SJCRH30 (cell line): Measurements from ENCODE around the gene TCEA2. TPM values are rescaled to one million over a fixed set of nuclear protein-coding genes. Genes with fewer than 3 reads are reported as not detected.

Source experiments
- DNase-seq, 2 experiments: peaks; one replicate each; pipeline ENCODE4 v3.0.0-alpha.2; 2015 to 2020
- H3K27ac ChIP-seq: fragments of 250-450 bp; sonication (Bioruptor Pico); 2 replicates; pipeline ENCODE4 v1.5.1; 2020; ENCODE audit warnings: mild to moderate bottlenecking, moderate library complexity
- H3K27me3 ChIP-seq: fragments of 250-450 bp; sonication (Bioruptor Pico); 2 replicates; pipeline ENCODE4 v1.5.1; 2020; ENCODE audit warnings: mild to moderate bottlenecking, moderate library complexity
- H3K36me3 ChIP-seq: fragments of 250-450 bp; sonication (Bioruptor Pico); 2 replicates; pipeline ENCODE4 v1.5.1; 2020; ENCODE audit warnings: mild to moderate bottlenecking, moderate library complexity
- H3K4me1 ChIP-seq: fragments of 250-450 bp; sonication (Bioruptor Pico); 2 replicates; pipeline ENCODE4 v1.5.1; 2020; ENCODE audit warnings: mild to moderate bottlenecking, moderate library complexity
- H3K4me3 ChIP-seq: fragments of 250-450 bp; sonication (Bioruptor Pico); 2 replicates; pipeline ENCODE4 v1.5.1; 2020; ENCODE audit warnings: mild to moderate bottlenecking, moderate library complexity
- H3K9me3 ChIP-seq: fragments of 250-450 bp; sonication (Bioruptor Pico); replicated peaks from 2 replicates; pipeline ENCODE4 v1.5.1; 2020; ENCODE audit warnings: mild to moderate bottlenecking, moderate library complexity
- total RNA-seq: library from RNA; depleted of rRNA; stranded (reverse); fragments of >200 nt; shearing (Covaris generic); gene quantifications from 2 replicates; pipeline ENCODE4 v1.2.3, GENCODE V29; 2014; rRNA removed

Gene TCEA2
- total RNA-seq: 12.6 and 16.9 TPM in 2 replicates

DNA sequence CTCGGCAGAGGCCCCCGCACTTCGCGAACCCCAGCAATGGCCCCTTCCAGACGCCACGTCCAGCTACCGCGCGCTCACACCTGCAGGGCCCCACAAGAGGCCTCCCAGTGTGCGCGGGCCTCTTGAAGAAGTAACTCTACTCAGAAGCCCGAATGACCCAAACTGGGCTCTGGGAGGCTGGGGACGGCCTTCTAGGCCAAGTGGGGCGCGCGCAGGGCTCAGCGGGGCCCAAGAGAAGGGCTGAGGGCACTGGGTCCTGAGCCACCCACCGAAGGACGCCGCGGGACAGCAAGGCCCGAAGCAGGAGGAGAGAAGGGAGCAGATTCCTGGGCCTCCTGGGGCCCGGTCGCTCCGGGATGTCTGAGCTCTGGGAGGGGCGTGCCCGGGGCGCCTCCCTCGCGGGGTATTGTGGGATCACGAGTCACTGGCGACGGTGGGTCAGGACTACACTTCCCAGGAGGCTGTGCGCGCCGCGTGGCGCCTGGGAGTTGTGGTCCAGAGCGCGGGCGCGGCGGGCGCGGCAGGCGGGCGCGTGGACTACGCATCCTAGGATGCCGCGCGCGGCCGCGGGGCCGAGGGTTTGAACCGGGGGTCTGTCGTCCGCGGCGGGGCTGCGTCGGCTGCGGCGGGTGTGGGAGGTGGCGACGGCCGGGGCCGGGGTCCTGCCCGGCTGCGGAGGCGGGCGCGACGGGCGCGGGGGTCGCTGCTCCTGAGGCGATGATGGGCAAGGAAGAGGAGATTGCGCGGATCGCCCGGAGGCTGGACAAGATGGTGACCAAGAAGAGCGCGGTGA, at the start of gene TCEA2:
TSS of gene TCEA2 (plus strand) at position 603 of the 793 bp plus-strand sequence. CDS start at position 718, 115 bp downstream.
- DNase-seq: peak; percentile 98 to 99
- H3K4me3 ChIP-seq: peak within 1 kb of the TSS; percentile 76
- no peaks in the 10 kb centered on the region for H3K36me3 ChIP-seq
- no peaks in the 10 kb centered on the region for H3K27me3 ChIP-seq
- H3K4me1 ChIP-seq: peaks cover 27% of the 10 kb centered on the region
- no peaks in the 10 kb centered on the region for H3K9me3 ChIP-seq
- peak within 1 kb of the TSS; percentile 52 for H3K27ac ChIP-seq

GRCh38 chr20:64015635-64016034, 47.4 kb upstream of the TCEA2 start:
- Histone ChIP-seq H3K27ac (no peak overlapping the region), H3K4me1 (no peaks in the 10 kb centered on the region), H3K4me3 (no peak overlapping the region), H3K9me3 (no peaks in the 10 kb centered on the region), H3K27me3 (no peaks in the 10 kb centered on the region), H3K36me3 (peaks cover 80% of the 10 kb centered on the region)
- no peak for DNase-seq

GRCh38 chr20:64021124-64021975, 41.6 kb upstream of the TCEA2 start:
- Histone ChIP-seq H3K27ac (no peak overlapping the region), H3K36me3 (peaks cover 89% of the 10 kb centered on the region), H3K27me3 (no peaks in the 10 kb centered on the region)

DNA sequence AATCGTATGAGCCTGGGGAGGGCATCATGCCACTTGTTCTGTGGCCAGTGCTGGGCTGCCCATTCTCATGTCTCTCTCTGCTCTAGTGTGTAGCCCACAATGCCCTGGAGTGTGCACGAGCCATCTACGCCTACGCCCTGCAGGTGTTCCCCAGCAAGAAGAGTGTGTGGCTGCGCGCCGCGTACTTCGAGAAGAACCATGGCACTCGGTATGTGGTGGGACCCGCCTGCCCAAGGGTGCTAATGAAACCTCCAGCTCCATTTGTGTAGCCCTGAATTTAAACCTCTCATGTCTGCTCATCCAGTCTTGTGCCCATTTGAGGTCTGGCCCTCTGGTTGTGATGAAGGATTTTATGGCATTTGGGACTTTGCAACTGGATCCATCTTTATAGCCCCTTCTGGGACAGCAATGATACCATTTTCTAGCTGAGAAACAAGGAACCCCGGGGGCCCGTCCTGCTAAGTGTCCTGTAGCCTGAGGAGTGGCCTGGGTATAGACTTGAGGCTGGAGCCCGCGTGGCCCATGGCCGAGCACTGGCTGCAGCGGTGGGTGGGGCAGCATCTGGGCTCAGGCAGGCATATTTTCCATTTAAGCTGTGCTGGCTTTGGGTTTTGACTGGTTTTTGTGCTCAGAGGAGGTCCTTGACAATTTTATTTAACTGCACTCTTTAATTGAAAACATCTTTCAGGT, 40.2 kb upstream of the TCEA2 start:
- Histone ChIP-seq H3K4me3 (no peak overlapping the region), H3K27me3 (no peaks in the 10 kb centered on the region), H3K4me1 (no peaks in the 10 kb centered on the region), H3K27ac (no peak overlapping the region), H3K9me3 (no peaks in the 10 kb centered on the region), H3K36me3 (peaks cover 93% of the 10 kb centered on the region)
- DNase-seq: no peak

More at GRCh38 chr20:64021124-64021975, 41.6 kb upstream of the TCEA2 start:
- no peak for DNase-seq
- no peaks in the 10 kb centered on the region for H3K9me3 ChIP-seq
- no peaks in the 10 kb centered on the region for H3K4me1 ChIP-seq
- H3K4me3 ChIP-seq: no peak overlapping the region

DNA sequence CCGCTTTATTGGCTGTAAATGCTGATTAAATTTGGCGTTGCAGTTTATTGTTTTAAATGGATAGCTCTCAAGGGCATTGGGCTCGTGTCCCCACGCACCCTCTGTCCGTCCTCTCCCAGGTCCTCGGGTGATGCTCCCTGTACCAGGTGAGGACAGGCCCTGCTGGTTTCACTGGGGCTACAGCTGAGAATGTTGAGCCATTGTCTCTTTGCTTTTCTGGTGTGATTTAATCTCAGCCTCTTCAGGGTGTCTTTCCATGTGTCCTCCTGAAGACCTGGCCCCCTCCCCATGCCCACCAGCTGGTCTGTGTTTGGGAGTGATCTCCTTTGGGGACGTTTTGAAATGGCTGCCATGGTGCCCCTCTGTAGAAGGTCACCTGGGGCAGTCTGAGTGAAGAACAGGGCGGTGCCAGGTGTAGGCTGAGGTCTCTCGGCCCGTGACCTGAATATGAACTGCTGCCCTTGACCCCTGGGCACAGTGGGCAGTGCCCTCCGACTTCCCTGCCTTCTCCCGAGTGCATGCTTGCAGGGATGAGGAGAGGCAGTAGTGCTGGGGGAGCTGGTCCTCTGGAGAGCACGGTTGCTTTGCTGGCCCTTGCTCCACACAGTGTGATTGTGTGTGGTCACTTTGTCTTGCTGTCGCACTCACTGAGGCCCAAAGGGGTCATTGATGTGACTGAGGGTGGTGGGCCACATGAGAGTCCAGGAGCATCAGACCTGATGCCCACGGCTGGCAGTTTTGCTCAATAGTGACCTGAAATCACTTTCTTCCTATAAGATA, 39.4 kb upstream of the TCEA2 start:
- no peak for DNase-seq
- H3K4me1 ChIP-seq: no peaks in the 10 kb centered on the region
- H3K9me3 ChIP-seq: no peaks in the 10 kb centered on the region
- H3K36me3 ChIP-seq: peaks cover 93% of the 10 kb centered on the region
- no peak overlapping the region for H3K27ac ChIP-seq
- no peaks in the 10 kb centered on the region for H3K27me3 ChIP-seq
- no peak overlapping the region for H3K4me3 ChIP-seq

DNA sequence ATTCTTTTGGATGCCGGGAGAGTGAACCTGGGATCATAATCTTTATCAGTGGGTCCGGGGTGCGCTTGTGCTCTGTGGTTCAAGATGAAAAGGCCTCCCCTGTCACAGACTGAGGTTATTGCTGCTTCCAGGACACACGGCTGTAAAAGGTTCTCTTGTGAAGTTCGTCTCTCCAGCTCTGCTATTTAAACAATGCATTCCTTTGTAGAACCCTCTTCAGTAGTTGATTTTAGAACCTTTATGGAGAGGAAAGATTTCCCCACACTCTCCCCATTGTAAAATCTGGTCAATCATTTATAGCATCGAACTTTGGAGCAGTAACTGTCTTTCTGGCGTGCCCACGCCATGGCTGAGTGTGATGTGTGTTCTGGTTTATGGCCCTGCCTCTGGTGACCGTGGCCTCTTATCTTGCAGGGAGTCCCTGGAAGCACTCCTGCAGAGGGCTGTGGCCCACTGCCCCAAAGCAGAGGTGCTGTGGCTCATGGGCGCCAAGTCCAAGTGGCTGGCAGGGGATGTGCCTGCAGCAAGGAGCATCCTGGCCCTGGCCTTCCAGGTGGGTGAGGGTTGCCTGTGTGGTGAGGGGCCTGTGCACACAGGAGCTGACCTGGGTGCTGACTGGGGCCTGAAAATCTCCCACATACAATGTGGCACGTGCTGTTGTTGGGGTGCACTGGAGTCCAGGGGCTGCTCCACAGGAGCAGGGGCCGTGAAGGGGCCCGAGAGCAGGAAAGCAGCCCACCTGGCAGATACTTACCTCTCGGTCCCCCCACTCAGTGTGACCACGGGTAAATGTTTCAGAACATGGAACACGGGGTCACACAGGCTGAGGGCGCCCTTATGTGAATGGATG, 38.6 kb upstream of the TCEA2 start:
- Histone ChIP-seq H3K36me3 (peaks cover 93% of the 10 kb centered on the region), H3K27ac (no peak overlapping the region), H3K27me3 (no peaks in the 10 kb centered on the region), H3K4me1 (no peaks in the 10 kb centered on the region), H3K9me3 (no peaks in the 10 kb centered on the region), H3K4me3 (no peak overlapping the region)
- no peak for DNase-seq

GRCh38 chr20:64025101-64025825, 37.7 kb upstream of the TCEA2 start:
- H3K4me3 ChIP-seq: no peak overlapping the region
- DNase-seq: no peak
- H3K36me3 ChIP-seq: peaks cover 86% of the 10 kb centered on the region
- peaks cover 5% of the 10 kb centered on the region for H3K4me1 ChIP-seq
- no peaks in the 10 kb centered on the region for H3K27me3 ChIP-seq
- no peaks in the 10 kb centered on the region for H3K9me3 ChIP-seq
- H3K27ac ChIP-seq: no peak overlapping the region

- H3K4me1 ChIP-seq: peaks cover 11% of the 10 kb centered on the region
- H3K36me3 ChIP-seq: peaks cover 81% of the 10 kb centered on the region
- DNase-seq: no peak
These were observed 37.1 kb upstream of the TCEA2 start for GRCh38 chr20:64025826-64026412.

GRCh38 chr20:64027981-64028685, 34.9 kb upstream of the TCEA2 start:
- no peaks in the 10 kb centered on the region for H3K9me3 ChIP-seq
- H3K36me3 ChIP-seq: peaks cover 79% of the 10 kb centered on the region
- no peak for DNase-seq
- no peaks in the 10 kb centered on the region for H3K27me3 ChIP-seq
- H3K4me3 ChIP-seq: no peak overlapping the region
- H3K4me1 ChIP-seq: peaks cover 16% of the 10 kb centered on the region
- no peak overlapping the region for H3K27ac ChIP-seq

More at GRCh38 chr20:64025826-64026412, 37.1 kb upstream of the TCEA2 start:
- no peaks in the 10 kb centered on the region for H3K27me3 ChIP-seq
- no peak overlapping the region for H3K27ac ChIP-seq
- no peaks in the 10 kb centered on the region for H3K9me3 ChIP-seq
- H3K4me3 ChIP-seq: no peak overlapping the region

GRCh38 chr20:64029293-64030117, 33.5 kb upstream of the TCEA2 start:
- Histone ChIP-seq H3K27ac (no peak overlapping the region), H3K9me3 (no peaks in the 10 kb centered on the region), H3K4me3 (no peak overlapping the region), H3K27me3 (no peaks in the 10 kb centered on the region), H3K36me3 (peaks cover 74% of the 10 kb centered on the region), H3K4me1 (peaks cover 16% of the 10 kb centered on the region)
- no peak for DNase-seq

DNA sequence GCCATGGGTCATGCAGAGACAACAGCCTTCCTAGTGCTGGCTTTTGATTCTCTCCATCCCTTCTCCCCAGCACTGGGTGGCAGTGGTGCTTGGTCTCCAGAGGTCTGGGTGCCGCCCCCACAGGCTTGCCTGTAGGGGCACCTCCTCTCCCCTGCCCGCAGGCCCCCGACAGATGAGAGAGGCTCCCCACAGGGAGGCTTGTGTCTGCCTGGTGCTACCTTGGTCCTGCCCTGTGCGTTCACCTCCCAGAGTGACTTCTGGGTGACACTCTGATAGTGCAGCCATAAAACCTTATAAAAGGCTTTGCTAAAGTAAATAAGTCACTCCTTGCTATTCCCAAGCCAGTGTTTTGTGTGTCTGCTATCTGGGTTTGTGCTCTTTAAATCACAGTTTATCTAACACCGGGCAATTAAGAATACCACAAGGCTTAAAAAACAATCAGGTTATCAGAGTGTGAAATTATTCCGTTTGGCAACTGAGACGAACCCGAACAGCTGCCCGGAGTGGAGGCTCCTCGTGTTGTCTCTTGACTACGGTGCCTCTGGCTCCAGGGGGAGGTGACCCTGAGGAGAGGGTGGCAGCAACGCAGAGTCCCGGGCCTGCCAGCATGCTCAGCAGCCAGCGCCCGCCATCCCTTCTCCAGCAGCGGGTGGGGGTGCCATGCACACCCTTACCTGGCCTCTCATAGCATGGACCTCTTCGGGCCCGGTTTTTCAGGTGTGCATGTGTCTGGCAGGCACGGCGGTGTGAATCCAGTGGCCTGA, 32.4 kb upstream of the TCEA2 start:
- H3K27ac ChIP-seq: peak overlapping the region; percentile 32
- DNase-seq: peak; percentile 91 to 96
- no peaks in the 10 kb centered on the region for H3K9me3 ChIP-seq
- H3K27me3 ChIP-seq: no peaks in the 10 kb centered on the region
- H3K4me3 ChIP-seq: no peak overlapping the region
- peaks cover 69% of the 10 kb centered on the region for H3K36me3 ChIP-seq
- H3K4me1 ChIP-seq: peaks cover 16% of the 10 kb centered on the region
